HG02840 (cell line): ENCODE results near the gene CPVL.

Source experiments
- ATAC-seq: cut with Tn5 transposase; IDR thresholded peaks from one replicate; pipeline ENCODE4 v1.9.1; 2021; ENCODE audit warnings: mild to moderate bottlenecking, moderate library complexity, moderate number of reproducible peaks; ENCODE audit not compliant: unreplicated experiment, low FRiP score

CPVL gene

GRCh38 chr7:29146057-29146706 is at the start of gene CPVL:
TSS of gene CPVL (minus strand) at chr7:29146537. CDS start at chr7:29121061, 25,476 bp downstream.
- no peak for ATAC-seq

DNA sequence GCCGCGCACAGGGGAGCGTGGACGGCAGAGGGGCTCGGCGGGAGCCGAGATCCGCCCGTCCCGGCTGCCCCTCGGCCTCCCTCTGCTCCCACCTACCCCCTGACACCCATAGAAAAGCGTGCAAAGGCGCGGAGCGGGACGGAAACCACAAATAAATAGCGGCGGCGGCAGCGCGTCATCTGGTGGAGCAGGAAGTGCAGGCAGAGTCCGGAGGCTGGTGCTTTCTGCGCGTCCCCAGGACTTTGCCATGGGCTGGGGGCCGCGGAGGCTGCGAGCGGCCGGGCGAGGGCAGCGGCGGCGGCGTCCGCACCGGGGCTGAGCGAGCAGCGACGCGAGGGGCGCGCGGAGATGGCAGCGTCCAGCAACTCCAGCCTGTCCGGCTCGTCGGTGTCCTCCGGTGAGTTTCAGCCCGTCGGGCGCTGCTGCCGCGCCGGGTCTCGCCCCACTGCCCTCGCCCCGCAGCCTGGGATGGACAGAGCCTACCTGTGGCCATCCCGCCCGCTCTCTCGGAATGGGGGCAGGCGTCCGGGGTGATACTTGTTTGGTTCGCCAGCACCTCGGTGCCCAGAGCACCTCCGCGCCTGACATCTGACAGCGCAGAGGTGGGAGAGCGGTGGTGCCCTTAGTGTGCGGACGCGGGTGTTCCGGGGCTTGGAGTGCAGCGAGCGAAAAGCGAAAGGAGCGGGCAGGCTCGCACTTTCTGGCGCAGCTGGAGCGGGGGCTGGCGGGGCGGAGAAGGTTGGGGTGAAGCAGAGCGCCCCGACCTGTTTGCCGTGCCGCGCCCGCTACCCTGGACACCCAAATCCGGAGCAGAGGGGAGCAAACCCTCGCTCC is 48.5 kb upstream of the CPVL start, which contains the start of gene CHN2:
TSS of gene CHN2 (plus strand) at position 182 of the 834 bp plus-strand sequence.
- ATAC-seq: no peak

DNA sequence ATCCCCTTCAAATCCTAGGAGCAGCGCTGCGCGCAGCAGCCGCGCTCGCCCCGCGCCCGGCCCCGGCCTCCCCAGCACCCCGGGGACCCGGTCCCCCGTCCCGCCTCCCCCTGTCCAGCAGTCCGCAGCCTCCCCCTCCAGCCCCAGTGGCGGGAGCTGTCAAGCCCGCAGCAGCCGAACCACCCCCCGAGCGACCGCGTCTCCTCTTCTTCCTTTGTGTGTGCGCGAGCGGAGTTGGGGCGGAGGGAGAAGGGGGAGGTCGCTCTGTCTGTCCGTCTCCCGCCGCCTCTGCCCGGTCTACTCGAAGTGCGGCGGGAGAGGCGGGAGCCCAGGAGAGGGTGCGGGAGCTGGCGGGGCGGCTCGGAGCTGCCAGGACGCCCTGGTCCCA is 47.9 kb upstream of the CPVL start:
- ATAC-seq: no peak

DNA sequence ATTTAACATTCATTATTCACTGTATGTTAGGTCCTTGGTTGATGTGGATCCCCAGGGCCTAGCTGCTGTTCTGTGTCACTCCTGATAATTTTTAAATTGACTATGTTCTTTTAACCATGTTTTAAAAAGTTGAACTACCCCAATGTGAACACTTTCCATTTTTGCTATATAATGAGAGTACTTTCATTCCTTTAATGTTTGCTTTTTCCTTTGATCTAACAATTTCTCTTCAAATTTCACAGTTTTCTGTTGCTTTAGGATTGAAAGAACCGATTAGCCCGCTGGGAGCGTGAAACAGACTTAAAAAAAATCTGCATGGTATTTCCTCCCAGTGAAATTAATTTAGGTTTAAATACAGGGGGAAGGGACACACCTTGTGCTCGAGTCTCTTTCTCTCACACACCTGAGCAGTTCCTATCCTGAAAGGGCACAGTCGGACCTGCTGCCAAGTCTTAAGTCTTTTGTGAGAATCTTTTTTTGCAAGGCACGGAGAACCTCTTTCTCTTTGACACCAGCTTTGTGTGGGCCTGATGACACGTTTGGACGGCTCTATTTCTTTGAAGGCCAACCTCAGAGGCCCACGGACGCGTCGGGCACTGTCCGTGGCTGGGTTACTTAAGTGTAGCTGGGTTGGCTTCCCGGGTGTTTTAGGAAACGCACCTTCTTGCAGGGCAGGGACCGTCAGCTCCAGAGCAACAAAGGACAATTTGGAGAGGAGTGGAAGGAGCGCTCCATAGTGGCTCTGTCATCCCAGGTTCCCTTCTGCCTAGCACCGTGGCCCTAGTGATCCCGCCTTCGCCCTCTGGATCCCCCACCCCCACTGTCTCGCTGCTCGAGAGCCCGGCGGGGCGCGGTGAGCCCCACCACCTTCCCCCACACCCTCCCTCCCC is 47.2 kb upstream of the CPVL start:
- ATAC-seq: no peak

DNA sequence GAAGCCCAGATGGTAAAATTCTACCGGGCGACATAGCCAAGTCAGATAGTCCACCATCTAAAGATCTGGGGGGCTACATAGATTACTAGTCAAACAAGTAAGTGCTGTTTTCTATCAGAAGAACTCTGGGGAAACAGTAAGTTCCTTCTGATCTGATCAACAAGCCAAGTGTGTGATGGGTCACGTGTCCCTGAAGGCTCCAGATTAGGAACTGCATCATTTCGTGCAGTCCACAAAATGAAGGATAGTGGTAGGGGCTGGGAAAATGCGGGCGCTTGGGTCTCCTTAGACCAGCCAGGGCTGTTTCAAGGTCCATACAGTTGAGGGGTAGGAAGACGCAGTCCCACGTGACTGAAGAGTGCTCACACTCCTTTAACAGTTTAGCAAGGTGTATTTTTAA is 46.5 kb upstream of the CPVL start:
- no peak for ATAC-seq

DNA sequence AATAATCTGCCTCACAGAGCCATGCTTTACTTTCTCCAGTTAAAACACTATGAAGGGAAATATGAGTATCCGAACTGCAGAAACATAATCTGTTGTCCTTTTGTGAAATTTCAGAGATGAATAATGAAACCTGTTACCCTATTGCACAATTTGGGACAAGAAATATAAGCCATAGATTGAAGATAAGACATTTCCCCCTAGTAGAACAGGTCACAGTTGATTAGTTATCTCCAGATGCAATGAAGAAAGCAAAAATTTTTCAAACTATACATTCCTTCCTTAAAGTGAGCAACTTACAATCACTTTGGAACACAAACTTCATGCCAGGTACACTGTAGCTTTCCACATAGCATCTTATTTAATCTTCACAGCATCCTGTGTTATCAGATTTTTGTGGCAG is 46.0 kb upstream of the CPVL start:
- no peak for ATAC-seq

DNA sequence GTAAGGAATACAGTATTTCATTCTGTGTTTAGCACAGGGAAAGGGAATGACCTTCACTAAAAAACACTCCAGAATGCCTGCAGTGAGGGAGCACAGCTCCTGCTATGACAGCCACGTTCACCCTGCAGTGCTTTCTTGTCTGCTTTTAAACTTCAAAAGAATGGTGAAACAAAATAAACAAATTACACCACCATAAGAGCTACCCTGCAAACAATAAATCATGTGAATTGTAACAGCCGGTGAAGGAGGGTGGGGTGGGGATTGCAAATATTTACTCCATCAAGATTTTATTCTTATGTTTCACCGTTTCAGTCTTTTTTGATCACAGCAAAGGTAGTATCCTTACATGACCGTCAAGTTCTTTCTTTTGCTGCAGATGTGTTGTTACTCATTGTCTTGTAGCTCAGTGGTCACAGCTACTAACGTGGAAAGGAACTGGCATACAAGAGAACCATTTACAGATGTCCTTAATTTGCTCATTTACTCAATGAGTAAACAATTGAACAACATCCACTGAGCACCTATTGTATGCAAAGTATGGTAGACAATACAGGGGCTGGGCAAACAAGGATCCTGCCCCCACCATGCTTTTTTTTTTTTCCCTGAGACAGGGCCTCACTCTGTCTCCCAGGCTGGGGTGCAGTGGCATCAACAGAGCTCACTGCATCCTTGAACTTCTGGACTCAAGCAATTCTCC is 44.2 kb upstream of the CPVL start:
- ATAC-seq: no peak

GRCh38 chr7:29189743-29190201 is 43.4 kb upstream of the CPVL start:
- ATAC-seq: no peak

GRCh38 chr7:29185613-29186012 is 39.3 kb upstream of the CPVL start:
- ATAC-seq: no peak

DNA sequence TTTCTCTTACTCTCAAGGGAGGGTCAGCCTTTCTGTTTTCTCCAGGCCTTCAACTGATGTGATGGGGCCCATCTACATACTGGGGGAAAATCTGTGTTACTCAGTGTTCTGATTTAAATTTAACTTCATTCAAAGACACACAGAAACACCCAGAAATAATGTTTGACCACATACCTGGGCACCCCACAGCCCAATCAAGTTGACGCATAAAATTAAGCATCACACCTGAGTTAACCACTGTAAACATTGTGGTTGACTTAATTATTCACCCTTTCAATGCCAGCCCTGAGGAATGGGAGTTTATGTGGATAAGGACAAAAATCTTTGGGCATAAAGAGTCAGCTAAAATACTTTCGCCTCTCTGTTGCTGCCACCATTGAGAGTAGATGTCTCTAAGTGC is 38.3 kb upstream of the CPVL start:
- no peak for ATAC-seq

DNA sequence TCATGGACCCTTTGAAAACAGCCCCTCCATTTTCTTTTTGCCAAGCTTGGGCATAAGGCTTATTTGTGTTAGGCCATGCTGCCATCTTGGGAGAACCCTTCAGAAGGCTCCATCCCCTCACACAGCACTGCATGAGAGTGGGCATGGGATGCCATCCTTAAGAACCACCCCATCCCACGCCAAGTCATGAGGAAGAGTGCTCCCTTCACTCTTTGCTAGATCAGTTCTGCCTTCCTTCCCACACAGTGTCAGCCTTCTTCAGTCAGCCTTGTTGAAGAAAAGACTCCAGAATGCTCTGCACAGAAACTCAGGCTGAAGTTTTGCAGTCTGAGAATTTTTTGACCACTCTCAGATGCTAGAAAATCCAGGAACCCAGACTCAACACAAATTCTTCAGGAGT is 32.8 kb upstream of the CPVL start:
- no peak for ATAC-seq

- no peak for ATAC-seq
Observed at GRCh38 chr7:29177963-29178600, 31.7 kb upstream of the CPVL start.

DNA sequence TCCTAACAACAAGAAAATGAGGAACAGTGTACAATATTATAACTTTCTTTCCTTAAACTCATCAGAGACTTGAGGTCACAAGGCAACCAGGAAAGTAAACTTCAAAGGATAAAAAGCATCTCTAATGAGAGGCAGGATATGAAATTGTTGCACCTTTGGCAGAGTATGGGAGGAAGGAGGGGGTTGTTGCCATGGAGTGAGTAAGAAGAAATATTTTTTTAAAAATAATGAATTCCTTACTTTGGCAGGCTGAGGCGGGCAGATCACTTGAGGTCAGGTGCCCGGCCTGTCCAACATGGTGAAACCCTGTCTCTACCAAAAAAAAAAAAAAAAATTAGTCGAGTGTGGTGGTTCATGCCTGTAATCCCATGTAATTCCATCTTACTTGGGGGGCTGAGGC is 27.1 kb upstream of the CPVL start:
- ATAC-seq: no peak

DNA sequence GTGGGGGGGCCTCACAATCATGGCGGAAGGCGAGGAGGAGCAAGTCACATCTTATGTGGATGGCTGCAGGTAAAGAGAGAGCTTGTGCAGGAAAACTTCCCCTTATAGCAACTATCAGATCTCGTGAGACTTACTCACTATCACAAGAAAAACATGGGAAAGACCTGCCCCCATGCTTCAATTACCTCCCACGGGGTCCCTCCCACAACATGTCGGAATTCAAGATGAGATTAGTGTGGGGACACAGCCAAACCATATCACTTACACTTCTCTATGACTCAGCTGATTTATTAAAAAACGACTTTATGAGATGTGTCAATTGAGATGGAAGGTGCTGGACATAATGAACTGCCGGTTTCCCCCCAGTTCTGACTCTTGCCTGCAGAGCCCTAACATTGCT is 24.4 kb upstream of the CPVL start:
- no peak for ATAC-seq

DNA sequence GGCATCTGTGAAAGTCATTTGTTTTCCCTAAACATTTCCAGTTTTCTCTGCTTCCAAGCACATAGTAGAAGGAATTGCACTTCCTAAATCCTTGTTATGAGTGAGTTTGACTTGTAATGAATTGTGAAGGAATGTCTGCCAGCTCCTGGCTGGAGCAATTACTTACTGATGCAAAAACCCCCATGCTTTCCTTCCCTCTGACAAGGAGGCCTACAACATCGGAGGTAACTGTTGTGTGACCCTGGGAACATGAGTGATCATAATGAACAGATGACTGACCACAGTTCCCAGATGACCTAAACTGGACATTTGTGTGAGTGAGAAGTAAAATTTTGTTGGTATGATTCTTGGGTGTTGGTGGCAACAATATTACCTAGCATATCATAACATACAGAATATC is 21.4 kb upstream of the CPVL start:
- ATAC-seq: no peak

DNA sequence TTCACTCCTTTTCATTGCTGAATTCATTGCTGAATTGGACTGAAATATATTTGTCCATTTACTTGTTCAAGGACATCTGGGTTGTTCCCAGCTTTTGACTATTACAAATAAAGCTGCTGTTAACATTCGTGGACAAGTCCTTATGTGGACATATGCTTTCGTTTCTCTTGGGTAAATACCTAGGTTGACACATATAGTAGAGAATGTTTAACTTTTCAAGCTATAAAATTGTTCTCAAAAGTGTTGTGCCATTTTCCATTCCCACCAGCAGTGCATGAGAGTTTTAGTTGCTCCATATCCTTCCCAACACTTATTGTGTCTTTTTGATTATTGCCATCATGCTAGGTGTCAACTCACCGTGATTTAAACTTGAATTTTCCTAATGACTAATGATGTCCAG is 17.5 kb upstream of the CPVL start:
- no peak for ATAC-seq

DNA sequence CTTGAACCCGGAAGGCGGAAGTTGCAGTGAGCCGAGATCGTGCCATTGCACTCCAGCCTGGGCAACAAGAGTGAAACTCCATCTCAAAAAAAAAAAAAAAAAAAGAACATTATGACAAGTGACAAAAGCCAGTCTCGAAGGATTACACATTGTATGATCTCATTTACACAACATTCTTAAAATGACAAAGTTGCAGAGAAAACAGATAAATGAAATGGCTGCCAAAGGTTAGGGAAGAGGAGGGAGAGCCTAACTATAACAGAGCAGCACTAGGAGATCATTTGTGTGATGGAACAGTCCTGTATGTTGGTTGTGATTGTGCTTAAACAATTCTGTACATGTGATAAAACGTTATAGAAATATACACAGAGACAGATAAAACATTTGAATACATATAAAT is 16.2 kb upstream of the CPVL start:
- ATAC-seq: no peak

DNA sequence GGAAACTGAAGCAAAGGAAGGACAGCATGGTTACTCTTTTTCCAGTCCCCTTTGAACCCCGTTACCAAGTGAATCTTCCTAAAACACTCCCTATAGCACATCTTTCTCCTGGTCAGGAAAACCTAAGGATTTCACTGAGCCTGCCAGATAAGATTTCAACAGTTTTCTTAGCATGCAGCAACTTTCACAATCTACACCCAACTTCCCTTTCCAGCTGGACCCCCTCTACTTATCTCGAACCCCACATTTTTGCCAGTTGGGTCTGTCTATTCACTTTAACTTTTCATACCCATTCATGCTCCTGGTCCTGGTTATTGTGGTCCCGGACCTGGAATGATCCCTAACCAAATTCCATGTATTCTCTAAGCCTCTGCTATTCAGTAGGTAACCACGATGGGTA is 14.9 kb upstream of the CPVL start:
- ATAC-seq: no peak

- ATAC-seq: no peak
Observed at GRCh38 chr7:29160080-29160479, 13.7 kb upstream of the CPVL start.
